G401.6 (cell line): ENCODE data around the gene SPAG16.
"Not testable (repeated sequence)": the region's sequence is repeated elsewhere in the genome, so short reads cannot be mapped to it uniquely, and the experiment has no call there.

Experiments
- FAIRE-seq: peaks from 2 replicates; lab custom pipeline; 2012; peaks lifted over from hg19 to GRCh38; lab: Jason Lieb, UNC

Gene SPAG16

GRCh38 chr2:213274143-213274542 is 10.1 kb upstream of the SPAG16 start:
- no peak for FAIRE-seq

- no peak for FAIRE-seq
Measured at GRCh38 chr2:213275265-213275664, 9.0 kb upstream of the SPAG16 start.

GRCh38 chr2:213277134-213277533 is 7.1 kb upstream of the SPAG16 start:
- not testable (repeated sequence) for FAIRE-seq

- no peak for FAIRE-seq
Measured at GRCh38 chr2:213279116-213279620, 5.1 kb upstream of the SPAG16 start.

GRCh38 chr2:213279971-213280370 is 4.3 kb upstream of the SPAG16 start:
- no peak for FAIRE-seq

GRCh38 chr2:213281156-213281555 is 3.1 kb upstream of the SPAG16 start:
- no peak for FAIRE-seq

- no peak for FAIRE-seq
Measured at GRCh38 chr2:213285404-213285803, 1.1 kb downstream of the SPAG16 start.

- no peak for FAIRE-seq
Measured at GRCh38 chr2:213286161-213286560, 1.9 kb downstream of the SPAG16 start.

GRCh38 chr2:213288913-213289700 is 4.8 kb downstream of the SPAG16 start:
- FAIRE-seq, result no peak

GRCh38 chr2:213290501-213290900 is 6.2 kb downstream of the SPAG16 start:
- no peak for FAIRE-seq

GRCh38 chr2:213296270-213296669 is 12.0 kb downstream of the SPAG16 start:
- FAIRE-seq, result no peak

GRCh38 chr2:213306316-213306942 is 22.2 kb downstream of the SPAG16 start:
- no peak for FAIRE-seq

GRCh38 chr2:213315168-213315876 is 31.1 kb downstream of the SPAG16 start:
- FAIRE-seq, result no peak

GRCh38 chr2:213316001-213316735 is 31.9 kb downstream of the SPAG16 start:
- FAIRE-seq, result no peak

- FAIRE-seq, result no peak
Measured at GRCh38 chr2:213317929-213318328, 33.7 kb downstream of the SPAG16 start.

GRCh38 chr2:213320604-213321003 is 36.3 kb downstream of the SPAG16 start:
- no peak for FAIRE-seq

GRCh38 chr2:213336253-213336770 is 52.0 kb downstream of the SPAG16 start:
- no peak for FAIRE-seq

GRCh38 chr2:213353419-213353818 is 69.2 kb downstream of the SPAG16 start:
- FAIRE-seq, result no peak

GRCh38 chr2:213376644-213377043 is 92.4 kb downstream of the SPAG16 start:
- no peak for FAIRE-seq

- not testable (repeated sequence) for FAIRE-seq
Measured at GRCh38 chr2:213407027-213407426, 122.8 kb downstream of the SPAG16 start.

GRCh38 chr2:213408426-213409070 is 124.3 kb downstream of the SPAG16 start:
- FAIRE-seq, result not testable (repeated sequence)
